Keratinocyte (primary cell): Measurements from ENCODE around the gene MAN2A2. TPM values are rescaled to one million over a fixed set of nuclear protein-coding genes. Genes with fewer than 3 reads are reported as not detected.

Source experiments
- DNase-seq: peaks from one replicate; pipeline ENCODE4 v3.0.0-alpha.2; 2011; ENCODE audit warnings: low read depth, missing footprints, low spot score
- FAIRE-seq: peaks from 2 replicates; lab custom pipeline; 2011; peaks lifted over from hg19 to GRCh38; lab: Jason Lieb, UNC
- H2AFZ ChIP-seq: 2 replicates; pipeline ENCODE4 v1.6.0; 2012; ENCODE audit warnings: low read length, control low read depth, inconsistent platforms; ENCODE audit not compliant: control insufficient read depth
- H3K27ac ChIP-seq: 2 replicates; pipeline ENCODE4 v1.5.1; 2011; ENCODE audit warnings: low read length; ENCODE audit not compliant: control insufficient read depth, insufficient read depth
- H3K27me3 ChIP-seq: 3 replicates; pipeline ENCODE4 v1.6.0; 2011; ENCODE audit warnings: low read length; ENCODE audit not compliant: control insufficient read depth, insufficient read depth; ENCODE audit errors: extremely low read depth
- H3K36me3 ChIP-seq, 2 experiments: 2 replicates in 1 of 2; 3 replicates in 1 of 2; pipeline ENCODE4 v1.5.1; 2011; ENCODE audit warnings: low read length in 2 of 2, mild to moderate bottlenecking in 1 of 2; ENCODE audit not compliant: control insufficient read depth in 2 of 2, insufficient read depth in 2 of 2; ENCODE audit errors: extremely low read depth in 1 of 2
- H3K4me1 ChIP-seq: 3 replicates; pipeline ENCODE4 v1.5.1; 2011; ENCODE audit warnings: low read length; ENCODE audit not compliant: control insufficient read depth, insufficient read depth; ENCODE audit errors: extremely low read depth
- H3K4me2 ChIP-seq: 3 replicates; pipeline ENCODE4 v1.6.0; 2011; ENCODE audit warnings: low read depth, low read length; ENCODE audit not compliant: control insufficient read depth, insufficient read depth; ENCODE audit errors: extremely low read depth
- H3K4me3 ChIP-seq, 3 experiments: fragments of 200-600 bp in 1 of 3; sonication (generic) in 1 of 3; 2 replicates in 2 of 3; 3 replicates in 1 of 3; pipeline ENCODE4 v1.5.1; 2011 to 2016; ENCODE audit warnings: low read length in 3 of 3, mild to moderate bottlenecking in 3 of 3, control low read depth in 2 of 3, inconsistent platforms in 1 of 3, low read depth in 1 of 3, mixed read lengths in 1 of 3, mixed run types in 1 of 3, moderate library complexity in 1 of 3; ENCODE audit not compliant: control insufficient read depth in 2 of 3, insufficient read depth in 2 of 3; ENCODE audit errors: extremely low read depth in 1 of 3
- H3K79me2 ChIP-seq: 2 replicates; pipeline ENCODE4 v1.6.0; 2012; ENCODE audit warnings: low read length; ENCODE audit not compliant: control insufficient read depth, insufficient read depth
- H3K9ac ChIP-seq: 3 replicates; pipeline ENCODE4 v1.6.0; 2011; ENCODE audit warnings: low read length; ENCODE audit not compliant: control insufficient read depth, insufficient read depth; ENCODE audit errors: extremely low read depth
- H3K9me1 ChIP-seq: 3 replicates; pipeline ENCODE4 v1.6.0; 2011; ENCODE audit warnings: low read length; ENCODE audit not compliant: control insufficient read depth, insufficient read depth; ENCODE audit errors: extremely low read depth
- H3K9me3 ChIP-seq: 2 replicates; pipeline ENCODE4 v1.5.1; 2012; ENCODE audit warnings: low read depth, low read length; ENCODE audit not compliant: control insufficient read depth
- H4K20me1 ChIP-seq: 3 replicates; pipeline ENCODE4 v1.6.0; 2011; ENCODE audit warnings: low read length; ENCODE audit not compliant: control insufficient read depth, insufficient read depth; ENCODE audit errors: extremely low read depth
- EZH2 ChIP-seq: IDR thresholded peaks from one replicate; pipeline ENCODE4 v1.6.1; 2012; ENCODE audit warnings: inconsistent platforms, mild to moderate bottlenecking, low read length, moderate library complexity
- dilution Hi-C: fragments of 300-500 bp; cut with MboI; formaldehyde crosslinking; loops from one replicate; pipeline ENCODE4 v1.7.0; 2020; ENCODE audit warnings: low sequenced_read_pairs; ENCODE audit not compliant: extremely low pct_ligation_motif_present
- polyA plus RNA-seq, 5 experiments: library from polyadenylated mRNA; depleted of rRNA in 3 of 5; stranded (reverse) in 3 of 5; stranded (forward) in 1 of 5; unstranded in 1 of 5; fragments of >200 nt; gene quantifications; 1 replicate in 1 of 5; 2 replicates in 3 of 5; 3 replicates in 1 of 5; pipeline versions ENCODE4 v1.2.1 to v1.2.3, GENCODE V29; 2011 to 2012; ENCODE audit warnings: missing spikeins in 2 of 5, low read depth in 1 of 5, low replicate concordance in 1 of 5
- TF ChIP-seq, protein P1 (sequence below), 3 experiments: IDR thresholded peaks in 1 of 3; conservative IDR thresholded peaks in 1 of 3; optimal IDR thresholded peaks in 1 of 3; 2 replicates in 2 of 3; 3 replicates in 1 of 3; pipeline versions ENCODE3 to v1.5.1; 2011; ENCODE audit warnings: low read length in 3 of 3, mild to moderate bottlenecking in 3 of 3, moderate library complexity in 2 of 3, control low read depth in 1 of 3, inconsistent platforms in 1 of 3; ENCODE audit not compliant: insufficient read depth in 2 of 3; ENCODE audit errors: extremely low read depth in 1 of 3

The MAN2A2 gene
- polyA plus RNA-seq, 1 donor (not counting 4 experiments of a cell fraction or from before 2014, with no cell fraction given), result 6.6 TPM

DNA sequence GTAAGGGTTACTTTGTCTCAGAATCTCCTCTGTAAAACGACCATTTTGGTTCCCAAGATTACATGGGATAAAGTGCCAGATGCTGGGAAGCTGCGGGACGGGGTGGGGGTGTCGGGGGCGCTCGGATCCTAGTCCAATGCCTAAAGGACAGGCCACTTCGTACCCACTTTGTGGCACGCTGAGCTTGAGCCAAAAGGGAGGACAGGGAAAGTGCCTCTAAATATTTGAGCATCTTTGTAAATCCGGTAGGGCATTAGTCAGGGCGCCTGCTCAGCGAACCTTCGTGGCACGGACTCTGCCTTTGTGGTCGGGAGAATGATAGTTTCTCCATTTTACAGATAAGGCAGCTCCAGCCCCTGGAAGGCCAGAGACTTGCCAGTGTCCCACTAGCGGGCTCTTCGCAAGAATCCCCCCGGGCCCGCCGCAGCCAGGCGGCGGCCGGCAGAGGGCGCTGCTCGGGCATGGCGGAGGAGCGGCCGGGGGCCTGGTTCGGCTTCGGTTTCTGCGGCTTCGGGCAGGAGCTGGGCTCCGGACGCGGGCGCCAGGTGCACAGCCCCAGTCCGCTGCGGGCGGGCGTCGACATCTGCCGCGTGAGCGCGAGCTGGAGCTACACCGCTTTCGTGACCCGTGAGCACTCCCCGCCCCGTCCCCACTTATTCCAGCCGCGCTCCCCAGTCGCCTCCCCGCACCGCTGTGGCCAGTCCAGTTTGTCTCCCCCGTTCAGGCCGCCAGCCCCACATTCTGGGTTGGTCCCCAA lies 53.4 kb downstream of the MAN2A2 start:
- Histone ChIP-seq H2AFZ (peak overlapping the region; percentile 70), H3K9me1 (no peaks in the 10 kb centered on the region), H3K4me1 (peaks cover 16% of the 10 kb centered on the region), H3K4me3 (peak overlapping the region; percentile 51 to 80 (median 61)), H3K9me3 (no peaks in the 10 kb centered on the region), H3K27ac (no peak overlapping the region), H3K4me2 (peak overlapping the region; percentile 87), H3K79me2 (no peaks in the 10 kb centered on the region), H3K27me3 (no peaks in the 10 kb centered on the region), H4K20me1 (no peaks in the 10 kb centered on the region), H3K9ac (peak overlapping the region; percentile 95), H3K36me3 (peaks cover 19 to 25% of the 10 kb centered on the region in 2 experiments)
- no peak for FAIRE-seq
- dilution Hi-C loops, result no loop called here
- DNase-seq, result no peak
- TF ChIP-seq, protein P1, sequence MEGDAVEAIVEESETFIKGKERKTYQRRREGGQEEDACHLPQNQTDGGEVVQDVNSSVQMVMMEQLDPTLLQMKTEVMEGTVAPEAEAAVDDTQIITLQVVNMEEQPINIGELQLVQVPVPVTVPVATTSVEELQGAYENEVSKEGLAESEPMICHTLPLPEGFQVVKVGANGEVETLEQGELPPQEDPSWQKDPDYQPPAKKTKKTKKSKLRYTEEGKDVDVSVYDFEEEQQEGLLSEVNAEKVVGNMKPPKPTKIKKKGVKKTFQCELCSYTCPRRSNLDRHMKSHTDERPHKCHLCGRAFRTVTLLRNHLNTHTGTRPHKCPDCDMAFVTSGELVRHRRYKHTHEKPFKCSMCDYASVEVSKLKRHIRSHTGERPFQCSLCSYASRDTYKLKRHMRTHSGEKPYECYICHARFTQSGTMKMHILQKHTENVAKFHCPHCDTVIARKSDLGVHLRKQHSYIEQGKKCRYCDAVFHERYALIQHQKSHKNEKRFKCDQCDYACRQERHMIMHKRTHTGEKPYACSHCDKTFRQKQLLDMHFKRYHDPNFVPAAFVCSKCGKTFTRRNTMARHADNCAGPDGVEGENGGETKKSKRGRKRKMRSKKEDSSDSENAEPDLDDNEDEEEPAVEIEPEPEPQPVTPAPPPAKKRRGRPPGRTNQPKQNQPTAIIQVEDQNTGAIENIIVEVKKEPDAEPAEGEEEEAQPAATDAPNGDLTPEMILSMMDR (optimal IDR thresholded peaks at IDR 0.05 in 1 of 3, IDR thresholded peaks at IDR 0.05 in 1 of 3, conservative IDR thresholded peaks at IDR 0.05 in 1 of 3; ENCODE audit: extremely low read depth in 1 of 3, insufficient read depth in 2 of 3, low read length in 3 of 3), result peak; percentile 74 to 90 (median 78)
- TF ChIP-seq EZH2, result no peak

DNA sequence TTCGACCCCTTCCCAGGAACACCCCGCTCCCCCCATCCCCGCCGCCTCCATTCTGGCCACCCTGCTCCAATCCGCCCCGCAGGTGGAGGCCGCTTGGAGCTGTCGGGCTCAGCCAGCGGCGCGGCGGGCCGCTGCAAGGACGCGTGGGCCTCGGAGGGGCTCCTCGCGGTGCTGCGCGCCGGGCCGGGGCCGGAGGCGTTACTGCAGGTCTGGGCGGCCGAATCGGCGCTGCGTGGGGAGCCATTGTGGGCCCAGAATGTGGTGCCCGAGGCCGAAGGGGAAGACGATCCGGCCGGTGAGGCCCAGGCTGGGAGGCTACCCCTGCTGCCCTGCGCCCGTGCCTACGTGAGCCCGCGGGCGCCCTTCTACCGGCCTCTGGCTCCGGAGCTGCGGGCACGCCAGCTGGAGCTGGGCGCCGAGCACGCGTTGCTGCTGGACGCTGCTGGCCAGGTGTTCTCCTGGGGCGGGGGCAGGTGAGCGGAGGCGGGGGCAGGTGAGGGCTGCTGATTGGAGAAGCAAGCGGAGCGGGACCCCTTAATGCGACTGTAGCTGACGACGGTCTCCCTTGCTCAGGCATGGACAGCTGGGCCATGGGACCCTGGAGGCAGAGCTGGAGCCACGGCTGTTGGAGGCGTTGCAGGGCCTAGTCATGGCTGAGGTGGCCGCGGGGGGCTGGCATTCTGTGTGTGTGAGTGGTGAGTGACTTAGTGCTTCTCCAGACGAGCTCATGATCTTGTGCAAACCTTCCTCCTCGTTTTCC lies 54.1 kb downstream of the MAN2A2 start:
- Histone ChIP-seq H3K27me3 (no peaks in the 10 kb centered on the region), H3K36me3 (peaks cover 17 to 21% of the 10 kb centered on the region in 2 experiments), H3K79me2 (no peaks in the 10 kb centered on the region), H3K4me2 (peak overlapping the region; percentile 87), H4K20me1 (no peaks in the 10 kb centered on the region), H2AFZ (peak overlapping the region; percentile 65), H3K4me3 (peak overlapping the region; percentile 51 to 80 (median 58)), H3K9me1 (no peaks in the 10 kb centered on the region), H3K9ac (peak overlapping the region; percentile 95), H3K27ac (no peak overlapping the region), H3K4me1 (peaks cover 16% of the 10 kb centered on the region), H3K9me3 (no peaks in the 10 kb centered on the region)
- no peak for FAIRE-seq
- TF ChIP-seq, protein P1 (optimal IDR thresholded peaks at IDR 0.05 in 1 of 3, IDR thresholded peaks at IDR 0.05 in 1 of 3, conservative IDR thresholded peaks at IDR 0.05 in 1 of 3; ENCODE audit: extremely low read depth in 1 of 3, insufficient read depth in 2 of 3, low read length in 3 of 3), result no peak
- TF ChIP-seq EZH2, result no peak
- dilution Hi-C loops, result no loop called here
- no peak for DNase-seq
